HFFc6 (cell line): ENCODE results near the gene HOXB1. TPM values are rescaled to one million over a fixed set of nuclear protein-coding genes. Genes with fewer than 3 reads are reported as not detected.

ENCODE experiments used
- DNase-seq: peaks from one replicate; pipeline ENCODE4 v3.0.0-alpha.2; 2018
- H3K27ac Mint-ChIP-seq: 2 replicates; pipeline ENCODE4 v1.8.0; 2020; ENCODE audit warnings: mild to moderate bottlenecking, mixed read lengths
- H3K27me3 Mint-ChIP-seq: 2 replicates; pipeline ENCODE4 v1.8.0; 2021; ENCODE audit warnings: mild to moderate bottlenecking, moderate library complexity, mixed read lengths; ENCODE audit not compliant: insufficient read depth
- H3K36me3 Mint-ChIP-seq: 2 replicates; pipeline ENCODE4 v1.8.0; 2021; ENCODE audit warnings: low read depth, mixed read lengths
- H3K4me1 Mint-ChIP-seq: 2 replicates; pipeline ENCODE4 v1.8.0; 2020; ENCODE audit warnings: low read depth, mixed read lengths
- H3K4me3 Mint-ChIP-seq: 2 replicates; pipeline ENCODE4 v1.8.0; 2020; ENCODE audit warnings: mild to moderate bottlenecking, moderate library complexity, mixed read lengths
- H3K9me3 Mint-ChIP-seq: 2 replicates; pipeline ENCODE4 v1.8.0; 2020; ENCODE audit warnings: mild to moderate bottlenecking, mixed read lengths
- CTCF ChIP-seq: fragments of 200-600 bp; sonication (generic); IDR thresholded peaks from 2 replicates; pipeline ENCODE4 v1.5.0; 2021; ENCODE audit warnings: antibody characterized with exemption, mild to moderate bottlenecking
- total RNA-seq, 6 experiments: library from RNA; stranded (reverse); fragmentation: NEBNext Ultra II Directional; extraction: Animal tissue kit (Norgen Biotek cat#: 25700); gene quantifications; 2 replicates in 1 of 6; 3 replicates in 5 of 6; pipeline ENCODE4 v1.2.3, GENCODE V29; 2021

HOXB1 gene
- total RNA-seq, 6 experiments from 2014 or later, result not detected

- peaks cover 2% of the 10 kb centered on the region; the same call in 1 of the 2 replicates for H3K4me1 Mint-ChIP-seq
- H3K27ac Mint-ChIP-seq, result no peak overlapping the region
- no peak overlapping the region for H3K4me3 Mint-ChIP-seq
Observed at GRCh38 chr17:48577330-48577945, 46.6 kb upstream of the HOXB1 start.

GRCh38 chr17:48576479-48577309, 45.9 kb upstream of the HOXB1 start:
- Mint-ChIP-seq H3K4me3 (no peak overlapping the region), H3K9me3 (no peaks in the 10 kb centered on the region), H3K36me3 (no peaks in the 10 kb centered on the region), H3K27ac (no peak overlapping the region), H3K4me1 (no peaks in the 10 kb centered on the region), H3K27me3 (peaks cover 85% of the 10 kb centered on the region)
- no peak for TF ChIP-seq CTCF
- DNase-seq, result no peak

More at GRCh38 chr17:48577330-48577945, 46.6 kb upstream of the HOXB1 start:
- Mint-ChIP-seq H3K9me3 (no peaks in the 10 kb centered on the region), H3K27me3 (peaks cover 84% of the 10 kb centered on the region), H3K36me3 (no peaks in the 10 kb centered on the region)
- TF ChIP-seq CTCF, result no peak
- DNase-seq, result no peak

GRCh38 chr17:48575673-48576478, 45.1 kb upstream of the HOXB1 start:
- Mint-ChIP-seq H3K27me3 (peaks cover 77% of the 10 kb centered on the region), H3K27ac (no peak overlapping the region), H3K4me1 (no peaks in the 10 kb centered on the region), H3K4me3 (no peak overlapping the region), H3K9me3 (no peaks in the 10 kb centered on the region), H3K36me3 (no peaks in the 10 kb centered on the region)
- TF ChIP-seq CTCF, result no peak
- no peak for DNase-seq

- no peaks in the 10 kb centered on the region for H3K4me1 Mint-ChIP-seq
Observed at GRCh38 chr17:48575066-48575582, 44.3 kb upstream of the HOXB1 start.

More at GRCh38 chr17:48575066-48575582, 44.3 kb upstream of the HOXB1 start:
- H3K27me3 Mint-ChIP-seq, result peaks cover 71% of the 10 kb centered on the region
- no peak overlapping the region for H3K4me3 Mint-ChIP-seq
- H3K9me3 Mint-ChIP-seq, result no peaks in the 10 kb centered on the region
- no peak for TF ChIP-seq CTCF
- H3K36me3 Mint-ChIP-seq, result no peaks in the 10 kb centered on the region
- DNase-seq, result no peak
- no peak overlapping the region for H3K27ac Mint-ChIP-seq
